Breast epithelium (tissue), 4 donors: Measurements from ENCODE around the gene GRIK4. TPM values are rescaled to one million over a fixed set of nuclear protein-coding genes. Genes with fewer than 3 reads are reported as not detected.

Experiments
- DNase-seq, 2 donors: peaks; one replicate each; pipeline ENCODE4 v3.0.0-alpha.2; 2019; ENCODE audit warnings: low spot score in 2 of 2
- H3K27ac ChIP-seq, 2 donors: fragments of 200-600 bp; sonication (generic) in 1 of 2; one replicate each; pipeline ENCODE4 v1.5.1; 2016 to 2019; ENCODE audit warnings: mild to moderate bottlenecking in 1 of 2
- H3K27me3 ChIP-seq, 2 donors: fragments of 200-600 bp; sonication (generic) in 1 of 2; one replicate each; pipeline versions ENCODE4 v1.5.1 to v1.6.0; 2017 to 2019; ENCODE audit warnings: control low read depth in 1 of 2, mild to moderate bottlenecking in 1 of 2
- H3K36me3 ChIP-seq: fragments of 200-600 bp; one replicate; pipeline ENCODE4 v1.5.1; 2019
- H3K4me1 ChIP-seq, 2 donors: fragments of 200-600 bp; sonication (generic); one replicate each; pipeline ENCODE4 v1.5.1; 2016 to 2019; ENCODE audit warnings: control low read depth in 1 of 2
- H3K4me3 ChIP-seq, 3 donors: fragments of 200-600 bp; sonication (generic); 1 replicate in 2 of 3; 2 replicates in 1 of 3; pipeline ENCODE4 v1.5.1; 2016 to 2019; ENCODE audit warnings: mild to moderate bottlenecking in 3 of 3, moderate library complexity in 2 of 3
- H3K9me3 ChIP-seq, 2 donors: fragments of 200-600 bp; sonication (generic) in 1 of 2; one replicate each; pipeline ENCODE4 v1.5.1; 2016 to 2019; ENCODE audit warnings: control low read depth in 1 of 2
- POLR2A ChIP-seq: fragments of 450-650 bp; IDR thresholded peaks from one replicate; pipeline ENCODE4 v1.6.1; 2016; ENCODE audit warnings: antibody characterized with exemption, mild to moderate bottlenecking, moderate library complexity
- POLR2AphosphoS5 ChIP-seq, 3 donors: sonication (generic); formaldehyde crosslinking; IDR thresholded peaks; one replicate each; pipeline ENCODE4 v1.6.1; 2017; ENCODE audit warnings: antibody characterized with exemption in 3 of 3
- intact Hi-C: fragments of 100-400 bp; cut with DNase I; formaldehyde crosslinking; loops from one replicate; pipeline ENCODE4 v1.15.1; 2023; ENCODE audit warnings: low total_unique reads
- total RNA-seq, 3 donors: library from RNA; depleted of rRNA; stranded (reverse); fragments of >200 nt; gene quantifications; one replicate each; pipeline ENCODE4 v1.1.0, GENCODE V29; 2016
- TF ChIP-seq, protein P1 (sequence below), 3 donors: fragments of 450-650 bp; IDR thresholded peaks; one replicate each; pipeline ENCODE4 v1.5.1; 2016 to 2017; ENCODE audit warnings: antibody characterized with exemption in 3 of 3, mild to moderate bottlenecking in 3 of 3, moderate library complexity in 3 of 3

Gene GRIK4, protein sequence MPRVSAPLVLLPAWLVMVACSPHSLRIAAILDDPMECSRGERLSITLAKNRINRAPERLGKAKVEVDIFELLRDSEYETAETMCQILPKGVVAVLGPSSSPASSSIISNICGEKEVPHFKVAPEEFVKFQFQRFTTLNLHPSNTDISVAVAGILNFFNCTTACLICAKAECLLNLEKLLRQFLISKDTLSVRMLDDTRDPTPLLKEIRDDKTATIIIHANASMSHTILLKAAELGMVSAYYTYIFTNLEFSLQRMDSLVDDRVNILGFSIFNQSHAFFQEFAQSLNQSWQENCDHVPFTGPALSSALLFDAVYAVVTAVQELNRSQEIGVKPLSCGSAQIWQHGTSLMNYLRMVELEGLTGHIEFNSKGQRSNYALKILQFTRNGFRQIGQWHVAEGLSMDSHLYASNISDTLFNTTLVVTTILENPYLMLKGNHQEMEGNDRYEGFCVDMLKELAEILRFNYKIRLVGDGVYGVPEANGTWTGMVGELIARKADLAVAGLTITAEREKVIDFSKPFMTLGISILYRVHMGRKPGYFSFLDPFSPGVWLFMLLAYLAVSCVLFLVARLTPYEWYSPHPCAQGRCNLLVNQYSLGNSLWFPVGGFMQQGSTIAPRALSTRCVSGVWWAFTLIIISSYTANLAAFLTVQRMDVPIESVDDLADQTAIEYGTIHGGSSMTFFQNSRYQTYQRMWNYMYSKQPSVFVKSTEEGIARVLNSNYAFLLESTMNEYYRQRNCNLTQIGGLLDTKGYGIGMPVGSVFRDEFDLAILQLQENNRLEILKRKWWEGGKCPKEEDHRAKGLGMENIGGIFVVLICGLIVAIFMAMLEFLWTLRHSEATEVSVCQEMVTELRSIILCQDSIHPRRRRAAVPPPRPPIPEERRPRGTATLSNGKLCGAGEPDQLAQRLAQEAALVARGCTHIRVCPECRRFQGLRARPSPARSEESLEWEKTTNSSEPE
- total RNA-seq, result under 1 TPM in 2 of 3 donors, not detected in 1; 0.29 to 0.66 TPM

DNA sequence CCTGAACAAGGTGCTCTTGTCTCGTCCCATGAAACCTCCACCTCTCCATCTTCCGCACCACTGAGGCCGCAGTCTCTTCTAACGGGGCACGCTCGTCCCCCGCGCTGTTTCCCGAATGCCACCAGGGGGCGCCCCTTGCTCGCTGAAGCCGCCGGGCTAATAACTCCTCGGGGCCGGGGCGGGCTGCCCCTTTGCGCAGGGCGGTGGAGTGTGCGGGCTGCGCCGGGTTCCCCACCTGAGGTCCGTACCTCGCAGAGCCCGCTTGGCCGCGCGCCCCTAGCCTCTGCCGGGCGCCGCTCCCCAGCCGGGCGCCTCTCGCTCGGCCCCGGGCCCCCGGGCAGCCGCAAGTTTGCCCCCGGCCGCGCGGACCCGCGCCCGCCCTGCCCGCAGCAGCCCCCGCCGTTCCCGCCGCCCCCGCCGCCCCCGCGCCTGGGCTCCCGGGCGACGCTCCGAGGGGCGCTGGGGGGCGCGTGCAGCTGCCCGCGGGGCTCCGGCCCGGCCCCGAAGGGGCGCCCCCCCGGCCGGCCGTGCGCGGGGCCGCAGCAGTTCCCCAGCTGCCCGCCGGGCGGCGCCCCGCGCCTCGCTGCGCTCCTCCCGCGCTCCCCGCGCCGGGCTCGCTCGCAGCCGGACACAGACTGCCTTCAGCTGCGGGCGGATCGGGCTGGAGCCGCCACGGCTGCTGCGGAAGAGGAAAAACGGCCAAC lies at the start of gene GRIK4:
Gene GRIK4 (plus strand): TSS at position 633 of the 704 bp plus-strand sequence. CDS start 148,571 bp downstream, outside the sequence.
- DNase-seq, result peak; percentile 63 to 89
- Histone ChIP-seq H3K27ac (no peak within 1 kb of the TSS), H3K27me3 (no peaks in the 10 kb centered on the region), H3K4me1 (no peaks in the 10 kb centered on the region), H3K36me3 (no peaks in the 10 kb centered on the region), H3K4me3 (peak within 1 kb of the TSS; percentile 38 to 78 (median 53)), H3K9me3 (no peaks in the 10 kb centered on the region)
- TF ChIP-seq, protein P1, sequence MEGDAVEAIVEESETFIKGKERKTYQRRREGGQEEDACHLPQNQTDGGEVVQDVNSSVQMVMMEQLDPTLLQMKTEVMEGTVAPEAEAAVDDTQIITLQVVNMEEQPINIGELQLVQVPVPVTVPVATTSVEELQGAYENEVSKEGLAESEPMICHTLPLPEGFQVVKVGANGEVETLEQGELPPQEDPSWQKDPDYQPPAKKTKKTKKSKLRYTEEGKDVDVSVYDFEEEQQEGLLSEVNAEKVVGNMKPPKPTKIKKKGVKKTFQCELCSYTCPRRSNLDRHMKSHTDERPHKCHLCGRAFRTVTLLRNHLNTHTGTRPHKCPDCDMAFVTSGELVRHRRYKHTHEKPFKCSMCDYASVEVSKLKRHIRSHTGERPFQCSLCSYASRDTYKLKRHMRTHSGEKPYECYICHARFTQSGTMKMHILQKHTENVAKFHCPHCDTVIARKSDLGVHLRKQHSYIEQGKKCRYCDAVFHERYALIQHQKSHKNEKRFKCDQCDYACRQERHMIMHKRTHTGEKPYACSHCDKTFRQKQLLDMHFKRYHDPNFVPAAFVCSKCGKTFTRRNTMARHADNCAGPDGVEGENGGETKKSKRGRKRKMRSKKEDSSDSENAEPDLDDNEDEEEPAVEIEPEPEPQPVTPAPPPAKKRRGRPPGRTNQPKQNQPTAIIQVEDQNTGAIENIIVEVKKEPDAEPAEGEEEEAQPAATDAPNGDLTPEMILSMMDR (IDR thresholded peaks at IDR 0.05), result peak; percentile 84 to 94 (median 89)
- TF ChIP-seq POLR2A (no peak), POLR2AphosphoS5 (IDR thresholded peaks at IDR 0.05) (no peak)
- intact Hi-C loops, result loop anchor here (10.0 kb wide), 1 partner anchor 174 kb away; no protein-coding TSS in a partner anchor

DNA sequence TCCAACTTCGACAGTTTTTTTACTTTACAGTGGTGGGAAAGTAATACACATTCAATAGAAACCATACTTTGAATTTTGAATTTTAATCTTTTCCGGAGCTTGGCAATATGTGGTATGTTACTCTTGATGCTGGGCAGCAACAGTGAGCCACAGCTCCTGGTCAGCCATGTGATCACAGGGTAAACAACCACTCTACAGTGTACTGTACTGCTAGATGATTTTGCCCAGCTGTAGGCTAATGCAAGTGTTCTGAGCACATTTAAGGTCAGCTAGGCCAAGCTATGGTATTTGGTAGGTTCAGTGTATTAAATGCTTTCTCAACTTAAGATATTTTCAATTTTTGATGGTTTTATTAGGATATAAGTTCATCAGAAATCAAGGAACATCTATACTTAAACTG lies 48.7 kb upstream of the GRIK4 start:
- intact Hi-C loops, result no loop called here
- TF ChIP-seq POLR2A, result no peak
- TF ChIP-seq POLR2AphosphoS5 (IDR thresholded peaks at IDR 0.05), result no peak
- TF ChIP-seq, protein P1 (IDR thresholded peaks at IDR 0.05), result no peak
- Histone ChIP-seq H3K36me3 (peaks cover 13% of the 10 kb centered on the region), H3K4me1 (no peaks in the 10 kb centered on the region), H3K9me3 (no peaks in the 10 kb centered on the region), H3K4me3 (no peak overlapping the region), H3K27me3 (no peaks in the 10 kb centered on the region), H3K27ac (no peak overlapping the region)
- DNase-seq, result no peak

- TF ChIP-seq POLR2A (no peak), POLR2AphosphoS5 (IDR thresholded peaks at IDR 0.05) (no peak)
- TF ChIP-seq, protein P1 (IDR thresholded peaks at IDR 0.05), result no peak
- Histone ChIP-seq H3K4me1 (no peaks in the 10 kb centered on the region), H3K27me3 (no peaks in the 10 kb centered on the region), H3K36me3 (peaks cover 8% of the 10 kb centered on the region), H3K27ac (no peak overlapping the region), H3K9me3 (no peaks in the 10 kb centered on the region), H3K4me3 (no peak overlapping the region)
- DNase-seq, result no peak
- intact Hi-C loops, result no loop called here
Observed at GRCh38 chr11:120465921-120466534, 45.5 kb upstream of the GRIK4 start.

- Histone ChIP-seq H3K4me3 (no peak overlapping the region), H3K27me3 (no peaks in the 10 kb centered on the region), H3K36me3 (peaks cover 4% of the 10 kb centered on the region), H3K9me3 (no peaks in the 10 kb centered on the region), H3K4me1 (no peaks in the 10 kb centered on the region), H3K27ac (no peak overlapping the region)
- intact Hi-C loops, result no loop called here
- no peak for TF ChIP-seq POLR2AphosphoS5 (IDR thresholded peaks at IDR 0.05)
- TF ChIP-seq POLR2A, result no peak
- TF ChIP-seq, protein P1 (IDR thresholded peaks at IDR 0.05), result no peak
- DNase-seq, result no peak
Observed at GRCh38 chr11:120467627-120468026, 43.9 kb upstream of the GRIK4 start.
